ENCODE measurements around the gene STPG4.

The STPG4 gene

DNA sequence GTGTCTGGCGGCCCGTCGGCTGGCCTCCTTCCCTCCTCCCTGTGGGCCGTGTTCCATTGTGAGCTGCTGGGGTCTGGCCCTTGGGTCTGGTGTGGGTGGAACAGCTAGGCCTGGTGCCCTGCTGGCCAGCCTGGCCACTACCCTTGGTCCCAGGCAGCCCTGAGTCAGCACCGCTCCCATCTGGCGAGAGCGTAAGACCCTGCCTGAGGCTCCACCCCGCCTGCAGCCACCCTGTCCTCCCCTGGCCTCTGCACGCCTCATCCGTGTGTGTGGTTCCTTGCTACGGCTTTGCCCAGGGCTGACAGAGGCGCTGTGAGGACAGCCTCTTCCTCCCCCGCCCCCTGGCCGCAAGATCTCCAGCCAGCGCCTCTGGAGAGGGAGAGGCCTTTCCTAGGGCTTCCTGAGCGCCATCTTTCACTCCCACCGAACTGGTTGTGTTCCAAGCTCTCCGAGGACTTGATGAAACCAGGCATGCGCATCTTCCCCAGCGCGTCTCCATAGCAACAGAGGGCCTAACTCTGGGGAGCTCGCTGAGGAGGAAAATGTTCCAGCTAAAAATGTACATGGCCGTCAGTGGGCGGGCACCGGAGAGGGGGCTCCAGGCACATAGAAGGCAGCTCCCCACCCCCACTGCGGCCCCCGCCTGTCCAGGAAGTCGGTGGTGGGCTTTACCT, 83.0 kb downstream of the STPG4 start:
- DNase-seq (ENCODE audit: low read depth in 3 of 3) = no peak

DNA sequence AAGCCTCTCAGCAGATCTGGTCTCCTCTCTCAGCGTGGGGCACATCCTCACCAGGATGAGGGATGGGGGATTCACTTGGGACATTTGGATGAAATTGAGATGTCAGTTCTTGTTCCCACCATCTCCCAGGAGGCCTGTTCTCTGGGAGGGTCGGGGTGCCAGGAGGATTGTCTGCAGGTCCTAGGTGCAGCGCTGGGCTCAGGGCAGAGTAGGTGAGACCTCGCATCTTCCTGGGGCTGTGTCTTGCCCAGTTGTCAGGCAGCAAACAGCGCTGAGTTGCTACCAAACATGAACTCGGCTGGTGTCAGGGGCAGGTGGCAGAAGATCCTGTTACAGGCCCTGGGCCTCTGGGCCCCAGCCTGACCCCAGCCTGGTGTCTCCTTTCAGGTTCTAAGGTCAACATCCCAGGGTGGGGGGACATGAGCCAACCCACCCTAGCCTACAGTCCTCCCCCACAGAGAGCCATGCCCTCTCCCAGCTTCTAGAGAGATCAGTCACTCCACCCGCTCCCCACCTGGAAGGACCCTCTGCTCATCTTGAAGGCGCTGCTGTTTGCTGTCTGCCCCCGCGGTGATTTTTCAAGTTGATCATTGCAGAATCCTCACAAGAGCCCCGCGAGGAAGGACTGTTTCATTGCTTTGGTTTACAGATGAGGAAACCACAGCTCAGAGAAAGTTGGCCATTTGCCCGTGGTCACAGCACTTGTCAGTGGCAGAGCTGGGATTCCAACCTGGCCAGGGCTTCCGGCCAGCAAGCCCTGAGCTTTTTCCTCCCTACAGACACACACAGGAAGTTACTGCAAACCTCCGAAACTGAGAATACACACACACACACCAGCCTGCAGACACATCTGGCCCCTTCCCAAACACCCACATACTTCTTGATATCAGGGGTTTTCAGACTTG, 83.9 kb downstream of the STPG4 start:
- no peak for DNase-seq (ENCODE audit: low read depth in 3 of 3)

DNA sequence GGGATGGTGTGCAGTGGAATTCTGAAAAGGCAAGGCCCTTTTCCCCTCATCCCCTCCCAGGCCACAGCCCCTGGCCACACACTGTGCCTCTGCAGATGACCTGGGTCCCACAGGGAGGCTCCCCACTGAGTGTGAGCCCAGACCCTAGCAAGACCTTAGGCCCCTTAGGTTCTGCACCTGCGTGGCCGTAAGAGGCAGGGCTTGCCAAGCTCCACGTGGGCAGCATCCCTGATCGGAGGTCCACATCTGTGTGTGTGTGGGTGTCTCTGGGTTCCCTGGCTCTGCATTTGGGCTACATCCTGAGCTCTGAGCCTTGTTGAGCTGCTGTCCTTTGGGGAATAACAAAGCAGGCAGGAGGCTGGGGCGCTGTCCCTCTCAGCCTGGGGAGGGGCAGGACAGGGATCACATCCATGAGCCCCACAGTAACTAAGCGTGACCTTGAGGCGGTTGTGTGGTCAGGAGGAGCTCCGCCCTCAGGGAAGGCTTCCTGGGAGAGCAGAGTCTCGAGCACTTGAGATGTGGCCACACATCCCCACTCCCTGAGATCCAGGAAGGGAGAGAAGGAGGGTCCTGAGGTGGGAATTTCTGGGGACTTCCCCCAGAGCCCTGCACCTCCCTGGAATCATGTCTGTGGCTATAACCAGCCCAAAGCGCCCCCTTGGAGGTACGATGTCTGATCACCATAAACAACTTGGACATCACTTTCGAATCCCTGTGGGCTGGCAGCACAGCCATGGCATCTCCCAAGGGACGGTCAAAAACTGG, 84.8 kb downstream of the STPG4 start:
- DNase-seq (ENCODE audit: low read depth in 3 of 3) = no peak

DNA sequence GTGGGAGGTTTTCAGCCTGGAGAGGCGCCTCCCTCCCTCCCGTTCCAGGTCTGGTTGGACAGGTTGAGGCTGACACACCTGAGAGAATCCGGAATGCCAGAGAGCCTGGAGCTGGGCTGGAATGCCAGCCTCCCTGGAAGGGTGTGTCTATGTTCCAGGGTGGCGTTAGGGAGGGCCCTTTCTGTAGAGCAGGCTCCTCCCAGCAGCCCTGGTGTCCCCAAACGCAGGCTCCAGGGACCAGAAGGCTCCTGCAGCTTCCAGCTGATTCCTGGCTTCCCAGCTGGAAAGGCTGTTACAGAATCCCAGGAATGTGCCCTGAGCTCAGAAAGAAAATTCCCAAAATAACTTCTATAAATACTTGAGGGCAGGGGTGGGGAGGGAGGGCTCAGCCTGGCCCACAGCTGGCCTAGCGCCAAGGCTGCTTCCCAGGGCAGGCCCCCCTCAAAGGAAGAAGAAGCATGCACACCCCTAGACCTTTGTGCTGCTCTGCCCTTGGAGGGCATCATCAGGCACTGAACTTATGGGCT, 85.4 kb downstream of the STPG4 start:
- no peak for DNase-seq (ENCODE audit: low read depth in 3 of 3)

DNA sequence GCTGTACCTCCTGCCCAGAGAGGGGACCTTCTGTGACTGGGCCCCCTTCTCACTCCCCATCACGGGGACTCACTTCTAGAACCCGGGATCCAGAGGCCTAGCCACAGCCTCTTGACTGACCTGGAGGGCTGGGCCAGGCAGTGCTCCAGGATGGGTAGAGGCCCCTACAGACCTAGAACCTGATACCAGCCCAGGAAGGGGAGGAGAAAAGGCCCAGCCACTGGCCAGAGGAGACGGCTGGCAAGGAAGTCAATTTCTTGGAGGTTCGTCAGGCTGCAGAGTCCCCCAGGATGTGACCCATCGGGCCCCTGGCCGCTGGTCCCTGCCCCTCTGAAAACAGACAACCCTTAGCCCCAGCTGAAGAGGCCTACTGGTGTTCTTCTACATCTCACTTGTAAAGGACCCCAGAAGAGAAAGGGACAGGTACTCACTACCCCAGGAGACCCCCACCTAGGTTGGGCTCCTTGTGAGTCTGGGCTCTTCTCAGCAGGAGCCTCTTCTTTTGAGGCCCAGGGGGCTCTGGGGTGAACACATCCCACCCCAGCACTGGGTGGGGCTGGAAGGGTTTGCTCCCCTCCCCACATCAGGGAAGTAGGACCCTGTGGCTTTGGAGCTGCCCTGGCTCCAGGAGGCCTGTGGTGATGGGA, 86.0 kb downstream of the STPG4 start:
- no peak for DNase-seq (ENCODE audit: low read depth in 3 of 3)

DNA sequence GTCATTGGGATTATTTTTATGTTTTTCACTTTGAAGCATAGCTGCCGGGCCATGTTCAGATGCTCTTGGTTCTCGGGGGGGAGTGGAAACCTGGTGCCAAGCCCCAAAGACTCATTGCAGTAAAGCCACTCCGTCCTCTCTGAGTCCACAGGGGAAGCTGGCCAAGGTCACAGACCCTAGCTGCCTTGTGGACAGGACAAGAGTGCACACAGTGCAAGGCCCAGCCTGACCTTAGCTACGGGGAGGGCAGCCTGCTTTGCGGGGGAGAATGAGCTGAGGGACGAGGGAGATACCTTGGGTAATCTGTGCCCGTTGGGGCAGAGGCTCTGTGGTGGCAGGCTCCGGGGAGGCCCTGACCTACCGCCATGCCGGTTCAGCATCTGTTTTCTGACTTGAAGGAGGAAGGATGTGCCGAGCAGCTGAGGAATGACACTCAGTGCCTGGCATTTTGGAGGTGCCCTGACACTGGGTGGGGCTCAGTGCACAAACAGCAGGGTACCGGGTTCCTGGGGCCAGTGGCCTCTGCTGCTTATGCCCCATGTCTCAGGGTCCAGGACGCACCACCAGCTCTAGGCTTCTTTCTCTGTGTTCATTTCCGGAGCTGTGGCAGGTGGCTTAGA, 87.2 kb downstream of the STPG4 start:
- no peak for DNase-seq (ENCODE audit: low read depth in 3 of 3)

DNA sequence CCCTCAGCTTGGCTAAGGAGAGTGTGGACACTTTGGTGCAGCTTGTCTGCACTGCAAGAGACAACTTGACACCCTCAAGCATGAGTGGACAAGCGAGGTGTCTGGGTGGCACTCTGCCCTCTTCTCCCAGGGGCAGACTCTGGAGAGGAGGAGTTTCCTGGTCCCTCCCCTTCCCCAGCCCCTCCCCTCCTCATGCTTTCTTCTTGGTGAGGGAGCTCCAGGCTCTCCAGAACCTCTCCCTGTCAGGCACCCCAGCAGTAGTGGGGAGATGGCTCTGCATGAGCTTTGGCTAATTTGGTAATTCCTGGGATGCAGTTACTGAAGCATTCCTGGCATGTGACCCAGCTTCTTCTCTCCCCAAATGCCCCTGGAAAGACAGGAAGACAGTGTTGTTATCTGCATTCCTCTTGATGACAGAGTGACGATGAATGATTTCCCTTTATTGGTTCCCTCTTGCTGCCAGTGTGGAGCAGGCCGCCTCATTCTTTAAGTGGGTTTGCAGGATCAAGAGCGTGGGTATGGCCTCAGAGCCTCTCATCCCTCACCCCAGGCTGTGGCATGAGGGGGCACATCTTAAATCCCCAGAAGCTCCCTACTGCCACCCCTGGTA, 89.2 kb downstream of the STPG4 start:
- DNase-seq (ENCODE audit: low read depth in 3 of 3) = no peak

DNA sequence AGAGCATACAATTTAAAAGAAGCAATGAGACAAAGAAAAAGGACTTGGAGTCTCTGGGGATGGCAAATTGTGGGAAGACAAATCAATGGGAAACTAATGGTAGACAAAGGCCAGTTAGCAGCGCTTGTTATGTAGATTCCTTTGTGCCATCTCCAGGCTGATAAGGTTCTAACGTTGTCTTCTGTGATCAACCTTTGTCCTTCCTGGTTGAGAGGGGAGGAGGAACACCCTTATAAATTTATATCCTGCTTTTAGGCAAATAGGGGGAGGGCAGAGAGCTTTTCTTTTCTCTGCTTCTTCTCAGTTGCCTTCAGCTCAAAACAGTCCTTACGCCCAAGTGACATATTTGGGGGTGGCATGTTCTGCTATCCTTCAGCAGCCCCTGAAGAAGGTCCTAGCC, 89.8 kb downstream of the STPG4 start:
- no peak for DNase-seq (ENCODE audit: low read depth in 3 of 3)

DNA sequence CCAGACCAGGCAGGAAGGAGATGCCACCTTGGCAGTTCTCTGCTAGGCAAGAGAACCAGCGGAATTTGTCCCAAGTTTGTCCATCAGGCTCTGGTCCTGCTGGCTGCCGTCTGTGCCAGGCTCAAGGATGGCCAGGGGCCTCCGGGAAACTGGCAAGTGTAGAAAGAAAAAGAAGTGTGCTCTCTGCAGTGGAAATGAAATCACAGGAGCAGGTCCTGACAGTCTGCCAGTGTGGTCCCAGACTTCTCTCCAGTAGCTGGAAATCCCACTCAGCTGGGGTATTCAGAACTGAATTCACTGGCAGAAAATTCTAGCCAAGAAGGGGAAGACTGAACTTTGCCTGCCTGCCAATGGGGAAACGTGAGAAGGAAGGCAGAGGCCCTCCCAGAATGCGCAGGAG, 91.0 kb downstream of the STPG4 start:
- DNase-seq (ENCODE audit: low read depth in 3 of 3) = no peak

DNA sequence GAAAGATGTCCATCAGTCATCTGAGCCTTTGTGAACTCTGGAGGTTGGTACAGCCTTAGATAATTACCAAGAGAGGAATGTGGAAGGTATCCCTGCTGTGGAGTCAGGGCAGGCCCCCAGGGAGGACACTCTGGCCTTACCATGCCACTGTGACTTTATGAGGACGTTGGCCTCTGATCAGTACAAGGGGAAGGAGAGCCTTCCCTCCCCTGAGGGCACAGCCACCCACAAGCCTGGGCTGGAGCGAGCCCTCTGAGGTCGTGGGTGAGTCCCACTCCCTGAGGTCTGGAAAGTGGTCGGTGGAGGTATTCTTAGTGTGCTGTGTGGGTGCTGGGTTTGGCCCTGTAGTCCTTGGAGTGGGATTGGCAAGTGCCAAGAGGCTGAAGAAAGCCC, 91.6 kb downstream of the STPG4 start:
- DNase-seq (ENCODE audit: low read depth in 3 of 3) = no peak

DNA sequence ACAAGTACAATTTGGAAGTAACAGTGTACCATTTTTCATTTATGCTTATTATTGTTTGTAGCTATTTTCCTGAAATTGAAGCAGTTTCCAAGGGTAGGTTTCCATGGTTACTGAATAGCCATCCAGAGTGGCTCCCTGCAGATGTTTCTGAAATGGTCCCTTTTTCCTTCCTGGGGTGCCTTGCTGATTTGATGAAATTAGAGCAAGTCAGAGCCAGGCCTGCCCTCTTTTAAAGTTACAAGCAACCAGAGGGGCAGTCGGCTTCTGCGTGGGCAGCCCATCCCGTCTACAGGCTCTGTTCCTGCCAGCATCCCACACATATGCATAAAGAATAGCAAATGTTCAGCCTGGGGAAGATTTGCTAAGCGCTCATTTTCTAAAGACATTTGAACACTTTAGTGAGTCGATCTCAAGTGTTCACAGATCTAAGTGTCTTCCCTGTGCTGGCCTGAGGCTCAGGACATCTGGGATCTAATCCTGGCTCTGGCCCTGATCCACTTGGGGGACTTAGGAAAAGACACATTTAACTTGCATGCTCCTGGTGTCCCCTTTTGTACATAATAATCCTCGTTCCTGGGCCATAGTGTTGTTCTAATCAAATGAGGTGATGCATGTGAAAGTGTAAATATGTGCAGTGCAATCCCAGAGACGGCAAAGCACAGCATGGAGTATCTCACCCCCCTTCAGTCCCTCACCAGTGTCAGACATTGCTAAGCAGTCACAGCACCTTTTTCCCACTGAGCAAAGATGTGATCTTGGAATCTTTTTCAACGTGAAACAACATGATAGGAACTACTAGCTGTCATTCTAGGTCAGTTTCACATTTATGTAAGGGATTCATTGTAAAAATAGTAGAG, 92.2 kb downstream of the STPG4 start:
- no peak for DNase-seq (ENCODE audit: low read depth in 3 of 3)

DNA sequence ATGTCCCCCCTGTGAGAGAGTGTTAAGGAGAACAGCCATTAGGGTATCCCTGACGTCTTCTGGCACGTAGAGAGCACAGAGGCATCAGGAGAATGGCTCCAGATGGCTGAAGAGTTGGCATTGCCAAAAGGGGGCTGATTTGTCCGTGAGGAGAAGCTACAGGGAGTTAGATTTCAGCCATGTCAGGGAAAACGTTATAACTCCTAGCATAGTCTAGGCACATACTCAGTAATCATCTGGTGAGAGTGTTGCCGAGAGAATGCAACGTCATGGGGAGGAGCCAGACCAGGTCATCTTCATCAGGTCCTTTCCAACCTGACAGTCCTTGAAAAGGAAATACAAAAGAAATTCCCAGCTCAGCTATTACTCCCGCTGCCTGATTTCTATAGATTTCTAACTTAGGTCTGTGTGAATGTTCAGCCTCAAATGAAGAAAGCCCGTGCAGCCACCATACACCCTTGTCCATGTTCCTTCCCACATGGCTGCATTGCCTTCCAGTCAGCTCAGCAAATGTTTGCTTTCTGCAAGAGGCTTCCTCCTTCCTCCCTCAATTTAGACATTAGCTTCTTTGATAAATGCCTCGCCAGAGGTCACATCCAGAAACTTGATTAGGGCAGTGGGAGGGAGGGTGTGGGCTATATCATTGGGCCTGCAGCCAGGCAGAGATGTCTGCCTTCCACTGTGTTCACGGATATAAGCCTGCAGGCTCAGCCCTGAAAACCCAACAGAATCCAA, 93.0 kb downstream of the STPG4 start:
- no peak for DNase-seq (ENCODE audit: low read depth in 3 of 3)

DNA sequence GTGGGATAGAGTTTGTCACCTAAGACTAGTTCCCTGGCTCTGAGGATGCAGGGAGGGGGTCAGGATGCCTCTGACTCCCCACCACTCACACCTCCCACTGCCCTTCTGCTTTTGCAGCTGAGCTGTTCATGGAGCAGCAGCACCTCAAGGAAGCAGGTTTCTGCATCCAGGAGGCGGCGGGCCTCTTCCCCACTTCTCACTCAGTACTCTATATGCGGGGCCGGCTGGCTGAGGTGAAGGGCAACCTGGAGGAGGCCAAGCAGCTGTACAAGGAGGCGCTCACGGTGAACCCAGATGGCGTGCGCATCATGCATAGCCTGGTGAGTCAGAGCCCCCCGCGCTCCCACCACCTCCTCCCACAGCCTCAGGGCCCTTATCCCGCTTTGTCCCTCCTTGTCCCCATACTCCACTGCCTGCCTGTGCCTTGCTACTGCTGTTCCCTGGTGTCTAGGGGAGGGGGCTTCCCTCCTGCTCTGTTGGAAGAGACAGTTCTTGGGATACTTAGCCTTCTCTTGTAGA, 94.4 kb downstream of the STPG4 start:
- DNase-seq (ENCODE audit: low read depth in 3 of 3) = no peak

DNA sequence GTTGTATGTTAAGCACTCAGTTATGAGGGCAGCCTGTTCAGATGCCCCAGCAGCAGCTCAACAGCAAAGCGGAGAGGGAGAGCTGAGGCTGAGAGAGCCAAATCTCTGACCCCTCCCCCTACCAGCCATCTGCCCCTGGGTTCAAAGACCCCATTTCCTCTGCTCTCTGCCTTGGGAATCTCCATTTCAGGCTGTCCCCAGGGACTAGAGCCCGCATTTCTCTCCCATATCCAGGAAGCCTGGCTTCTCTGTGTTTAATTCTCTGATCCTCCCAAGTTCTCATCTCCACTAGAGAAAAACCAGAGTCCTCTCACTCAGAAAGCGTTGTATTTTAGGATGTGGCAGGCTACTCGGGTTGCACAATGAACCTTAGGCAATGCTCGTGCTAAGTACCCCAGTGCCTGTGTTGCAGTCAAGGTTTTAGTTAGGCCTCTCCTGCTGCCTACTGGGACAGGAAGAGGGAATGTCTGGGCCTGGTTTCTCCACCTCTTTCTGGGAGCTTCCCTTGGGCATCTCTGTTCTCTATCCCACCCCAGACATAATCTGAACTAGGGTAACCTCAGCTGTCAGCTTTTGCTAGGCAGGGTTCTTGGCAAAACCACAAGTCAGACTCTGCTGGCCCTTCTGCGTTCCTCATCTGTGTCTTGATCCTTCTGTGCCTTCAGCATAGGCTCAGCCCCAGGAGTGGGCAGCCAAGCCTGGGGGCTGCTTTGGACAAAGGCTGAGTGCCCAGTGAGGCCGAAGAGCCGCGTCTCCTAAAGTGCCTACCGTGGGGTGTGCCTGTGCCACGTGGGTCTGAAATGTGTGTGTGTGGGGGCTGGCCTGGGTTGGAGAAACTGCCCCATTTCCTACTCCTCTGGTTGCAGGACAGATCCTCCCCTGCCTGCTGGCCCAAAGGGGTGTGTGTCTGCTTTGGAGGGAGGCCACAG, 96.8 kb downstream of the STPG4 start:
- DNase-seq (ENCODE audit: low read depth in 3 of 3) = no peak

DNA sequence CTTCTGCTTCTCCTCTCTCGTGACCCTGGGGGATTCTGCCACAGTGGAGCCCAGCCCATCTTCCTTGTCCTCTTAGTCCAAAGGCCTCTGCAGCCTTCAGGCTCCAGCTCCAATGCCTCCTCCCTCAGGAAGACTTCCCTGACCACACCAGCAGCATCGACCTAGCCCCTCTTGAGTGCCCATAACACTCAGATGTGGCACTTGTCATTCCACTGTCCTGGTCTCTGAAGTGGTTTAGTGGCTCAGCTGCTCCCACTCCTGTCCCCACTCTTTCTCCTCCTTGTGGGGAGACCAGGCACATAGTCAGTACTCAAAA, 97.5 kb downstream of the STPG4 start:
- no peak for DNase-seq (ENCODE audit: low read depth in 3 of 3)

DNA sequence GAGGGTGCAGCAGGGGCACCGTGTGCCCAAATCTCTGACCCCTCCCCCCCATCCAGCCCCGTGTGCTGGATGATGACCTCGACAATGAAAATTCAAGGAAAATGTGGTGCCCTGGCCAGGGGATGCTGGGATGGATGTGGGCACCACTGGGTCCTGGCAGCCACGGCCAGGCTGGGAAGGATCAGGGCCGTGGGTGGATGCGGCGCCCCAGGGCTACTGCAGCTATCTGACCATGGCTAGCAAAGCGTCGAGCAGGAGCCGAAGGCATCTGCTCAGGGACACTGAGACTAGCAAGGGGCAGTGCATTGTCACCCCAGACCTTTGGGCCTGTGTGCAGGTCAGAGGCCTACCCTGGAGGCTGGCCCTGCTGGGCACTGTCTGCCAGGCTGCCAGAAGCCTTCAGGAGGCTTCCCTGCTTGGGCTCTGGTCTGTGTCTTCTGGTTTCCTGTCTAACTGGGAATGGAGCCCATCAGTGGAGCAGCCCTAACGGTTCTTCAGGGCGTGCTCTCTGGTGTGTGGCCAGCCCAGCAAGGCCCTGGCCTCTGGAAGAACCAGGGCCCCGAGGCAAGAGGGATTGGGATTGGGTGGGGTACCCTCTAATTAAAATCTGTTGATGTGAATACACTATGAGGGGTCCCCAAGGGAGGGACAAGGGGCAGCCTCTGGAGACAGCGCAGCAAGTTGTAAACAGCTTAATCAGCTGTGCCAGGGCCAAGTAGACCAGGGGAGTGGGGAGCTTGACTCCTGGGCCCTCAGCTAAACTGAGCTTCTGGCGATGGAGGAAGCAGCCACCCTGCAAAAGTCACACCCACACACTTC, 98.0 kb downstream of the STPG4 start:
- DNase-seq (ENCODE audit: low read depth in 3 of 3) = no peak

DNA sequence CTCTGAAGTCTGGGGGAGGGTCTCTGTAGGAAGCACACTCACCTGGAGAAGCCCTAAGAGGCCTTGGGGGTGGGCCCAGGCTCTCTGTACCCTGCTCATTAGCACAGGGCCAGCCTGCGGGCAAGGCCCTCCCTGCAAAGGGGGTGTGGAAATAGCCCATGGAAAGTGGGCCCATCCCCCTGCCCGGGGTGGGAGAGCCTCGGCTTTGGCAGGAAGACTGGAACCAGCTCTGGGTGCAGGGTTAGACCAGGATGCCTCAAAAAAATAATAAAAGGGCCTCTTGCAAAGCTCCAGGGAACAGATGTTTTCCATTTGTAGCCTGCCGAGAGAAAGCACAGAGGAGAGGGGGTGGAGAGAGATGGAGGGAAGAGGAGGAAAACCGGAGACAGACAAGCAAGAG, 98.7 kb downstream of the STPG4 start:
- no peak for DNase-seq (ENCODE audit: low read depth in 3 of 3)
